Effector memory CD8-positive, alpha-beta T cell (primary cell): ENCODE data around the gene SLC8A1.

ENCODE experiments used
- ATAC-seq: fragments of 150-1000 bp; cut with Tn5 transposase; replicated peaks from 2 replicates; pipeline ENCODE4 v1.10.0; 2021; ENCODE audit warnings: mild to moderate bottlenecking, moderate library complexity
- DNase-seq, 3 experiments: peaks; one replicate each; pipeline ENCODE4 v3.0.0; 2021
- H3K27ac Mint-ChIP-seq, 2 donors: one replicate each; pipeline ENCODE4 v1.8.0; 2022; ENCODE audit warnings: mild to moderate bottlenecking in 2 of 2, mixed read lengths in 2 of 2, moderate library complexity in 2 of 2
- H3K27me3 Mint-ChIP-seq, 2 donors: one replicate each; pipeline ENCODE4 v1.8.0; 2022; ENCODE audit warnings: mixed read lengths in 2 of 2
- H3K36me3 Mint-ChIP-seq: one replicate; pipeline ENCODE4 v1.8.0; 2022; ENCODE audit warnings: mild to moderate bottlenecking, moderate library complexity, mixed read lengths; ENCODE audit not compliant: insufficient read depth
- H3K4me1 Mint-ChIP-seq, 2 donors: one replicate each; pipeline ENCODE4 v1.8.0; 2022; ENCODE audit warnings: low read depth in 2 of 2, mixed read lengths in 2 of 2
- H3K4me3 Mint-ChIP-seq, 2 donors: one replicate each; pipeline ENCODE4 v1.8.0; 2022; ENCODE audit warnings: mild to moderate bottlenecking in 2 of 2, mixed read lengths in 2 of 2, moderate library complexity in 2 of 2
- H3K9me3 Mint-ChIP-seq, 2 donors: one replicate each; pipeline ENCODE4 v1.8.0; 2022; ENCODE audit warnings: mixed read lengths in 2 of 2

Gene SLC8A1

DNA sequence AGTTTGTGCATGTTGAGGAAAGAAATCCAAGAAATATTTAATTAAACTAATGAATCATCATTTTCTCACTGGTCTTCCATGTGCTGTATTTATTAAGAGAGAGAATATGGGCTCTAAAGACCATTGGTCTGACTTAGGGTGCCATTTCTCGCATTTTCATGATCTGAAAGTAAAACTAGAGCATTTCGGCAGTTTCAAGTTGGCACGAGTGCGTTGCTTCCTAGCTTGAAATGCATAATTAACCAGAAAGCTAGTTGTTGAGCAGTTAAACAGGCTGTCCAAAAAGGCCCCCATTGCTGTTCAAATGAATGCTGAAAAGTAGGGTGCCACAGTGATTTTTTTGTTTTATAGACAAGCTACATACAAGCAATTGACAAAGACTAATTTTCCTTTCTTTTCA is 47.4 kb downstream of the SLC8A1 start:
- H3K9me3 Mint-ChIP-seq: peaks cover 11 to 13% of the 10 kb centered on the region in 2 donors
- ATAC-seq: no peak
- no peak for DNase-seq
- H3K27ac Mint-ChIP-seq: no peak overlapping the region
- H3K4me1 Mint-ChIP-seq: no peaks in the 10 kb centered on the region
- H3K27me3 Mint-ChIP-seq: no peaks in the 10 kb centered on the region
- H3K36me3 Mint-ChIP-seq: no peaks in the 10 kb centered on the region
- no peak overlapping the region for H3K4me3 Mint-ChIP-seq

GRCh38 chr2:40403233-40403836 is 48.6 kb downstream of the SLC8A1 start:
- no peaks in the 10 kb centered on the region for H3K27me3 Mint-ChIP-seq
- H3K27ac Mint-ChIP-seq: no peak overlapping the region
- H3K9me3 Mint-ChIP-seq: peaks cover 11 to 13% of the 10 kb centered on the region in 2 donors
- DNase-seq: no peak
- no peak overlapping the region for H3K4me3 Mint-ChIP-seq
- H3K4me1 Mint-ChIP-seq: no peaks in the 10 kb centered on the region
- no peaks in the 10 kb centered on the region for H3K36me3 Mint-ChIP-seq
- no peak for ATAC-seq

DNA sequence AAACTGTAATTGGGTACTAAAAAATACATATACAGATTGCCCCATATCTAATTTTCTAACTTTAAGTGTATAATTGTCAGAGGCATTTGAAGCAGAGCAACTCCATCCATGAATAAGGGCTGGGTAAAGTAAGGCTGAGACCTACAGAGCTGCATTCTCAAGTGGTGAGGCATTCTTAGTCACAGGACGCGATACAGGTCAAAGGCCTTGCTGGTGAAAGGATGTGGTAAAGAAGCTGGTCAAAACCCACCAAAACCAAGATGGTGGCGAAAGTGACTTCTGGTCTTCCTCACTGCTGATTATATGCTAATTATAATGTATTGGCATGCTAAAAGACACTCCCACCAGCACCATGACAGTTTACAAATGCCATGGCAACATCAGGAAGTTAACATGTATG is 50.0 kb downstream of the SLC8A1 start:
- H3K36me3 Mint-ChIP-seq: peaks cover 3% of the 10 kb centered on the region
- no peak for DNase-seq
- ATAC-seq: no peak

DNA sequence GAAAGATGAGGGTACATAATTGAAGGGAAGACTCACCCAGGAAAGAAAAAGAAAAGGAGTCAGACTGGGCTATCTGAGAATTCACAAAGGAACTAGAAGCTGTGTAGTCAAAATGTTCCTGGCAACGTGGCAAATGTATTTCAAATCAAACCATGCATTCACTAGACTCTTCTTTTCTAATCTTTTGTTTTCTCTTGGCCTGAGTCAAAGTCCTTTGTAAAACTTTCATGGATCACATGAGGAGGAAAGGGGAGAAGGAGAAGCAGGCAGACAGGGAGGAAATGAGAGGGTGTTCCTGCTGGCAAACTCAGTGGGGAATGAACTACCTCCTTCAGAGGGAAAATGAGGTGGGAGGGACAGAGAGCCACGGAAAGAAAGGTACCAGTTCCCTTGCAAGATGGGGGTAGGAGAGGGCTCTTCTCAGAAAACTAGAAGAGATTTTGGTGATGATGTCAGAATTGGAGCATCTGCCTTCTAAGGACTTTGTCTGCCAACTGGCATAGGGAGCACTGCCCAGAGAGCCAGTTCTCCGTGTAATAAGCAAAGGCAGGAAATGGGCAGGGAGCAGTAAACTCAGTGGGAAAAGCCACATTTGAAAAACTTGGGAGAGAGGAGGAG is 51.4 kb downstream of the SLC8A1 start:
- ATAC-seq (no peak), DNase-seq (no peak)
- H3K4me3 Mint-ChIP-seq: no peak overlapping the region
- peaks cover 11 to 12% of the 10 kb centered on the region in 2 donors for H3K9me3 Mint-ChIP-seq
- H3K36me3 Mint-ChIP-seq: peaks cover 3% of the 10 kb centered on the region
- H3K4me1 Mint-ChIP-seq: no peaks in the 10 kb centered on the region
- H3K27me3 Mint-ChIP-seq: no peaks in the 10 kb centered on the region
- no peak overlapping the region for H3K27ac Mint-ChIP-seq

More for the DNA sequence above, 50.0 kb downstream of the SLC8A1 start:
- Mint-ChIP-seq H3K4me3 (no peak overlapping the region), H3K27me3 (no peaks in the 10 kb centered on the region), H3K9me3 (peaks cover 11 to 12% of the 10 kb centered on the region in 2 donors), H3K4me1 (no peaks in the 10 kb centered on the region), H3K27ac (no peak overlapping the region)

- Mint-ChIP-seq H3K36me3 (peaks cover 3% of the 10 kb centered on the region), H3K27ac (no peak overlapping the region), H3K27me3 (no peaks in the 10 kb centered on the region), H3K4me1 (no peaks in the 10 kb centered on the region), H3K4me3 (no peak overlapping the region), H3K9me3 (peaks cover 11 to 15% of the 10 kb centered on the region in 2 donors)
- DNase-seq: no peak
- ATAC-seq: no peak
These were observed 54.1 kb downstream of the SLC8A1 start for GRCh38 chr2:40397765-40398164.

- peaks cover 3% of the 10 kb centered on the region for H3K36me3 Mint-ChIP-seq
- H3K4me3 Mint-ChIP-seq: no peak overlapping the region
- no peaks in the 10 kb centered on the region for H3K4me1 Mint-ChIP-seq
- DNase-seq (no peak), ATAC-seq (no peak)
- H3K27me3 Mint-ChIP-seq: no peaks in the 10 kb centered on the region
- H3K27ac Mint-ChIP-seq: no peak overlapping the region
- H3K9me3 Mint-ChIP-seq: peaks cover 11 to 15% of the 10 kb centered on the region in 2 donors
These were observed 55.8 kb downstream of the SLC8A1 start for GRCh38 chr2:40396124-40396523.

GRCh38 chr2:40395169-40396073 is 56.5 kb downstream of the SLC8A1 start:
- Mint-ChIP-seq H3K4me1 (no peaks in the 10 kb centered on the region), H3K36me3 (peaks cover 3% of the 10 kb centered on the region), H3K27ac (no peak overlapping the region), H3K9me3 (peaks cover 8 to 12% of the 10 kb centered on the region in 2 donors), H3K27me3 (no peaks in the 10 kb centered on the region), H3K4me3 (no peak overlapping the region)
- DNase-seq (no peak), ATAC-seq (no peak)

- Mint-ChIP-seq H3K27me3 (no peaks in the 10 kb centered on the region), H3K36me3 (peaks cover 3% of the 10 kb centered on the region), H3K4me1 (no peaks in the 10 kb centered on the region), H3K9me3 (peaks cover 0 to 7% of the 10 kb centered on the region in 2 donors), H3K27ac (no peak overlapping the region), H3K4me3 (no peak overlapping the region)
- DNase-seq (no peak), ATAC-seq (no peak)
These were observed 57.3 kb downstream of the SLC8A1 start for GRCh38 chr2:40394597-40394996.

DNA sequence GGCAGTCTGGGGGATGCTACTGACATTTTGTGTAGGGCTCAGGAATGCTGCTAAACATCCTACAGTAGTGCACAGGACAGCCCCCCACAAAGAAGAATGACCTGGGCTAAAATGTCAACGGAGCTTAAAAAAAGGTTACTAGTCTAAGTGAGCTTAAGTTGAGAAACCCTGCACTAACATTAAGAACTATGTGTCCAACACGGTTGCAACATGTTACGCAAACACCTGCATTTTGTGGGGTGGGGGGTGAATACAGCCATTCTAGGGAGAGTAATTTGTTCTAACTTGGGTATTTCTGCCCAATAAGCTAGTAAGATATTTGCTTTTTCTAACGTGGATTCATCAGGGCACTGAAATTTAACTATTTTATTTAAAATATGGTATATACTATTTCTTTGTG is 57.9 kb downstream of the SLC8A1 start:
- ATAC-seq: no peak
- no peak overlapping the region for H3K4me3 Mint-ChIP-seq
- no peak for DNase-seq
- no peaks in the 10 kb centered on the region for H3K27me3 Mint-ChIP-seq
- no peaks in the 10 kb centered on the region for H3K4me1 Mint-ChIP-seq
- peaks cover 3% of the 10 kb centered on the region for H3K36me3 Mint-ChIP-seq
- H3K27ac Mint-ChIP-seq: no peak overlapping the region
- peaks cover 0 to 6% of the 10 kb centered on the region in 2 donors for H3K9me3 Mint-ChIP-seq

DNA sequence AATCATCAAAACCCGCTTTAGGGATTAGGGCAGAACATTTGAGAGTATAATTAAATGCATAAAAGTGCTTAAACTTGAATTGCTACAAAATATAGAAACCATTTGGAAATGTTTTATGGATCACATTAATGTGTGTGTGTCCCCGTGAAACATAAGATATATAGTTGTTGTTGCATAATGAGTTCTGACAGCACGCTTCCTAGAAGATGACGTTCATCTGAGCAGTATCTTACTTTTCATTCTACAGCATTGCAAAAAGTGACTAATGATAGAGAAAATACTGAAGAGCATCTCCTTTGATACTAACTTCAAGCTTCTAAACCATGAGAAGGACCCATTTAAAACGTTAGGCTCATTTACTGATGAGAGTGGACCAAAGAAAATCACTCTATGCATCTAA is 63.7 kb downstream of the SLC8A1 start:
- H3K4me3 Mint-ChIP-seq: no peak overlapping the region
- no peaks in the 10 kb centered on the region for H3K27me3 Mint-ChIP-seq
- no peak for ATAC-seq
- H3K9me3 Mint-ChIP-seq: peaks cover 0 to 4% of the 10 kb centered on the region in 2 donors
- H3K27ac Mint-ChIP-seq: no peak overlapping the region
- no peaks in the 10 kb centered on the region for H3K4me1 Mint-ChIP-seq
- no peaks in the 10 kb centered on the region for H3K36me3 Mint-ChIP-seq
- DNase-seq: no peak

GRCh38 chr2:40386177-40386576 is 65.7 kb downstream of the SLC8A1 start:
- Mint-ChIP-seq H3K9me3 (peaks cover 9 to 10% of the 10 kb centered on the region in 2 donors), H3K36me3 (no peaks in the 10 kb centered on the region), H3K27ac (no peak overlapping the region), H3K4me3 (no peak overlapping the region), H3K27me3 (no peaks in the 10 kb centered on the region), H3K4me1 (no peaks in the 10 kb centered on the region)
- DNase-seq (no peak), ATAC-seq (no peak)

GRCh38 chr2:40384714-40385113 is 67.2 kb downstream of the SLC8A1 start:
- no peaks in the 10 kb centered on the region for H3K36me3 Mint-ChIP-seq

DNA sequence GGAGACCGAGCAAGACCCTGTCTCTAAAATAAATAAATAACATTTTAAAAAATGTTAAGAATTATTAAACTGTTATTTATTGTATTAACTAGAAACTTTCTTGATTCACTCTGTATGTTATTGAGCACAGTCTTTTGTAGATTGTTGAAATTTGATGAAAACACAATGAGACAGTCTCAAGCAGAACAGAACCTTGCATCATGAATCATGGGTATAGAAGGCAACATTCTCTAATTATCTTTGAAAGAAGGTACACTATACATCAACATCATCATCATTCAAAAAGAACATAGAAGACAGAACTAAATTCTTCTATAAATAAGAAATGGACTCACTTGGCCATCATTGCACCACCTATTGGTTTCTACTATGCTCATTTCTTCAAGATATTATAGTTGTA is 67.7 kb downstream of the SLC8A1 start:
- no peaks in the 10 kb centered on the region for H3K27me3 Mint-ChIP-seq
- no peak overlapping the region for H3K27ac Mint-ChIP-seq
- DNase-seq: no peak
- ATAC-seq: no peak
- H3K4me1 Mint-ChIP-seq: no peaks in the 10 kb centered on the region
- H3K9me3 Mint-ChIP-seq: peaks cover 10 to 16% of the 10 kb centered on the region in 2 donors
- H3K4me3 Mint-ChIP-seq: no peak overlapping the region
- H3K36me3 Mint-ChIP-seq: no peaks in the 10 kb centered on the region

More at GRCh38 chr2:40384714-40385113, 67.2 kb downstream of the SLC8A1 start:
- no peak for ATAC-seq
- no peaks in the 10 kb centered on the region for H3K27me3 Mint-ChIP-seq
- no peaks in the 10 kb centered on the region for H3K4me1 Mint-ChIP-seq
- H3K9me3 Mint-ChIP-seq: peaks cover 11 to 12% of the 10 kb centered on the region in 2 donors
- DNase-seq: no peak
- H3K27ac Mint-ChIP-seq: no peak overlapping the region
- no peak overlapping the region for H3K4me3 Mint-ChIP-seq
